Subcutaneous adipose tissue (tissue), 4 donors: ENCODE results near the gene EPN3. TPM values are rescaled to one million over a fixed set of nuclear protein-coding genes. Genes with fewer than 3 reads are reported as not detected.

Experiments used
- CTCF ChIP-seq: fragments of 450-650 bp; IDR thresholded peaks from one replicate; pipeline ENCODE4 v1.5.1; 2016; ENCODE audit warnings: low read depth, mild to moderate bottlenecking, control low read depth, antibody characterized with exemption, moderate library complexity
- total RNA-seq, 4 donors: library from RNA; depleted of rRNA; stranded (reverse); fragments of >200 nt; gene quantifications; one replicate each; pipeline ENCODE4 v1.1.0, GENCODE V29; 2016

Gene EPN3
- total RNA-seq, 4 donors from 2014 or later, result not detected

GRCh38 chr17:50502301-50502990 lies 30.1 kb upstream of the EPN3 start:
- no peak for TF ChIP-seq CTCF

- TF ChIP-seq CTCF, result no peak
Measured at GRCh38 chr17:50505591-50506130, 26.9 kb upstream of the EPN3 start.

- no peak for TF ChIP-seq CTCF
Measured at GRCh38 chr17:50506298-50506697, 26.2 kb upstream of the EPN3 start.

- TF ChIP-seq CTCF, result no peak
Measured at GRCh38 chr17:50507871-50508572, 24.5 kb upstream of the EPN3 start, which contains the start of gene MYCBPAP. TSS of gene MYCBPAP (plus strand) at chr17:50508439. CDS start at chr17:50508675, 236 bp downstream.

GRCh38 chr17:50508573-50509460 lies 23.7 kb upstream of the EPN3 start:
- TF ChIP-seq CTCF, result no peak

- TF ChIP-seq CTCF, result no peak
Measured at GRCh38 chr17:50511058-50511457, 21.5 kb upstream of the EPN3 start.
